GM12865 (cell line): ENCODE results near the gene GTF3C4.

ENCODE experiments used
- DNase-seq: peaks from one replicate; pipeline ENCODE4 v3.0.0; 2010; ENCODE audit warnings: low read depth
- H3K4me3 ChIP-seq: 2 replicates; pipeline ENCODE4 v1.5.1; 2011; ENCODE audit warnings: mild to moderate bottlenecking, low read depth, low read length, control low read depth
- CTCF ChIP-seq: IDR thresholded peaks from 2 replicates; pipeline ENCODE4 v1.5.1; 2011; ENCODE audit warnings: low read length, control low read depth, low read depth, inconsistent platforms; ENCODE audit not compliant: insufficient read depth; ENCODE audit errors: missing control alignments

GTF3C4 gene

GRCh38 chr9:132630811-132631210, 39.5 kb upstream of the GTF3C4 start:
- TF ChIP-seq CTCF, result no peak
- no peak overlapping the region for H3K4me3 ChIP-seq
- DNase-seq, result no peak

- H3K4me3 ChIP-seq, result no peak overlapping the region
- DNase-seq, result no peak
- TF ChIP-seq CTCF, result no peak
These were observed 39.0 kb upstream of the GTF3C4 start for GRCh38 chr9:132631280-132631679.

GRCh38 chr9:132631685-132632084, 38.6 kb upstream of the GTF3C4 start:
- no peak for DNase-seq
- no peak overlapping the region for H3K4me3 ChIP-seq
- TF ChIP-seq CTCF, result no peak

- no peak for TF ChIP-seq CTCF
- no peak overlapping the region for H3K4me3 ChIP-seq
- no peak for DNase-seq
These were observed 37.7 kb upstream of the GTF3C4 start for GRCh38 chr9:132632413-132633129.

- no peak overlapping the region for H3K4me3 ChIP-seq
- TF ChIP-seq CTCF, result no peak
- no peak for DNase-seq
These were observed 35.9 kb upstream of the GTF3C4 start for GRCh38 chr9:132634327-132634726.

- no peak overlapping the region for H3K4me3 ChIP-seq
- DNase-seq, result no peak
- TF ChIP-seq CTCF, result no peak
These were observed 32.9 kb upstream of the GTF3C4 start for GRCh38 chr9:132637351-132637750.

- H3K4me3 ChIP-seq, result no peak overlapping the region
- DNase-seq, result no peak
- no peak for TF ChIP-seq CTCF
These were observed 32.5 kb upstream of the GTF3C4 start for GRCh38 chr9:132637801-132638200.
